AG04450 (cell line): ENCODE measurements around the gene CCDC63. TPM values are rescaled to one million over a fixed set of nuclear protein-coding genes. Genes with fewer than 3 reads are reported as not detected.
"Not testable (repeated sequence)": the region's sequence is repeated elsewhere in the genome, so short reads cannot be mapped to it uniquely, and the experiment has no call there.

ENCODE experiments used
- CTCF ChIA-PET: fragments of 300-600, 350-600 bp; formaldehyde crosslinking; extraction: SDS; loops from one replicate; lab custom pipeline; 2022; ENCODE audit warnings: antibody characterized with exemption, inconsistent platforms; lab: Charles Lee
- POLR2A ChIA-PET: fragments of 350-600 bp; formaldehyde crosslinking; extraction: SDS; loops from one replicate; lab custom pipeline; 2021; ENCODE audit warnings: antibody characterized with exemption, inconsistent platforms; lab: Yijun Ruan, JAX
- DNase-seq: peaks from one replicate; pipeline ENCODE4 v3.0.0-alpha.2; 2011; ENCODE audit warnings: low read depth, low spot score
- H3K27ac ChIP-seq: one replicate; pipeline ENCODE4 v1.5.1; 2012; ENCODE audit warnings: low read depth, low read length, control low read depth
- H3K27me3 ChIP-seq: one replicate; pipeline ENCODE4 v1.6.0; 2012; ENCODE audit warnings: low read length; ENCODE audit not compliant: control insufficient read depth, insufficient read depth
- H3K4me3 ChIP-seq: 2 replicates; pipeline ENCODE4 v1.5.1; 2011; ENCODE audit warnings: mild to moderate bottlenecking, low read depth, low read length, control low read depth
- H3K9me3 ChIP-seq: 2 replicates; pipeline ENCODE4 v1.5.1; 2012; ENCODE audit warnings: low read length; ENCODE audit not compliant: control insufficient read depth, insufficient read depth
- CTCF ChIP-seq: IDR thresholded peaks from 2 replicates; pipeline ENCODE4 v1.5.1; 2011; ENCODE audit warnings: low read depth, low read length, control low read depth, inconsistent platforms
- polyA plus RNA-seq: library from polyadenylated mRNA; depleted of rRNA; stranded (reverse); fragments of >200 nt; gene quantifications from 2 replicates; pipeline ENCODE4 v1.2.3, GENCODE V29; 2011; rRNA removed

Gene CCDC63
- polyA plus RNA-seq, 1 experiment = not detected

- ChIA-PET POLR2A (no interaction called here), CTCF (no interaction called here)
- H3K27me3 ChIP-seq = no peaks in the 10 kb centered on the region
- no peaks in the 10 kb centered on the region for H3K9me3 ChIP-seq
- no peak overlapping the region for H3K27ac ChIP-seq
- TF ChIP-seq CTCF = no peak
- H3K4me3 ChIP-seq = no peak overlapping the region
- DNase-seq = no peak
These were observed 101.3 kb downstream of the CCDC63 start for GRCh38 chr12:110948041-110948440.

- H3K4me3 ChIP-seq, H3K27me3 ChIP-seq, H3K27ac ChIP-seq, H3K9me3 ChIP-seq, CTCF ChIA-PET, POLR2A ChIA-PET, DNase-seq: not testable (repeated sequence)
These were observed 103.7 kb downstream of the CCDC63 start for GRCh38 chr12:110950466-110950865.

- H3K27me3 ChIP-seq, DNase-seq, H3K27ac ChIP-seq, H3K9me3 ChIP-seq, POLR2A ChIA-PET, CTCF ChIA-PET, H3K4me3 ChIP-seq: not testable (repeated sequence)
These were observed 104.1 kb downstream of the CCDC63 start for GRCh38 chr12:110950867-110951266.

Other genes starting within 250 kb of the CCDC63 start
- gene TCTN1, start 232.9 kb upstream of the CCDC63 start, polyA plus RNA-seq = 32.7 and 35.4 TPM in 2 replicates
- 6.5 and 6.9 TPM in 2 replicates for gene HVCN1, start 157.9 kb upstream of the CCDC63 start, polyA plus RNA-seq
- gene PPP1CC, start 104.1 kb upstream of the CCDC63 start, polyA plus RNA-seq = 112 and 167 TPM in 2 replicates
- not detected in 2 replicates for gene MYL2, start 73.6 kb downstream of the CCDC63 start, polyA plus RNA-seq
- not detected in 2 replicates for gene CUX2, start 187.2 kb downstream of the CCDC63 start, polyA plus RNA-seq